GM19467 (cell line): ENCODE measurements around the gene TMEM151B.
"Not testable (repeated sequence)": the region's sequence is repeated elsewhere in the genome, so short reads cannot be mapped to it uniquely, and the experiment has no call there.

Experiments
- ATAC-seq: cut with Tn5 transposase; IDR thresholded peaks from one replicate; pipeline ENCODE4 v1.9.1; 2021; ENCODE audit warnings: mild to moderate bottlenecking, moderate library complexity; ENCODE audit not compliant: unreplicated experiment

TMEM151B gene

DNA sequence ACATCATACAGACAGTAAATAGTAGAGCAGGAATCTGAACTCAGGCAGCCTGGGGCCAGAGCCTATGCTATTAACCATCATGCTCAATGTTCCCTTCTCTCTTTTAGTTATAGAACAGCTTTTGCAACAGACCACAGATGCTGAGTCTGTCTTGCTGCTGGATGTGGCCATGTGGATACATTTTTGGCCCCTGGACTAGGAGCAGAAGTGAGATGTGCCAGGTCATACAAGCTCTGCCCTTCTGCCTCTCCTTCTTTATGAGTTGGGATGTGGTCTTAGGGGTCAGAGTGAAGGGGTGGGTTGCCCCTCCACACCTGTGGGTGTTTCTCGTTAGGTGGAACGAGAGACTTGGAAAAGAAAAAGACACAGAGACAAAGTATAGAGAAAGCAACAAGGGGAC is 57.5 kb downstream of the TMEM151B start:
- no peak for ATAC-seq

DNA sequence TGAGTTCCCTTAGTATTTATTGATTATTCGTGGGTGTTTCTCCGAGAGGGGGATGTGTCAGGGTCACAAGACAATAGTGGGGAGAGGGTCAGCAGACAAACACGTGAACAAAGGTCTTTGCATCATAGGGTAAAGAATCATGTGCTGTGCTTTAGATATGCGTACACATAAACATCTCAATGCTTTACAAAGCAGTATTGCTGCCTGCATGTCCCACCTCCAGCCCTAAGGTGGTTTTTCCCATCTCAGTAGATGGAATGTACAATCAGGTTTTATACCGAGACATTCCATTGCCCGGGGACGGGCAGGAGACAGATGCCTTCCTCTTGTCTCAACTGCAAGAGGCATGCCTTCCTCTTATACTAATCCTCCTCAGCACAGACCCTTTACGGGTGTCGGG is 58.0 kb downstream of the TMEM151B start:
- ATAC-seq = not testable (repeated sequence)

DNA sequence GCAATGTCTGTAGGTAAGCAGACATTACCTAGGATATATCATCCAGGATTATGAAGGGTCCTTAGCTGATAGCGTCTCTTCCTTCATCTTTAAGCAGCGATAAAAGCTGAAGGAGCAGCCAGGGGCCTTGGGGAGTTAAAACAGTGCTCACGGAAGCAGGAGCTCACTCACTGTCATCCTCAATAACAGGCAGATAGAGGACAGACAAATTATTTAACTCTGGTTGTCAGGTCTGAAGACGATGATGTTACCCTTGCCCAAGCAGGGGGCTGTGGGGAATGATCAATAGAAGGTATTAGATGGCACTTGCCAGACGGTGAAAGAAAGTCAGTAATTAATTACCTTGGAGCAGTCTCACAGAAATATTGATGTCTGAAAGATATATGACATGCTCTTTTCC is 59.6 kb downstream of the TMEM151B start:
- no peak for ATAC-seq

GRCh38 chr6:44332585-44332984 is 62.3 kb downstream of the TMEM151B start:
- no peak for ATAC-seq

DNA sequence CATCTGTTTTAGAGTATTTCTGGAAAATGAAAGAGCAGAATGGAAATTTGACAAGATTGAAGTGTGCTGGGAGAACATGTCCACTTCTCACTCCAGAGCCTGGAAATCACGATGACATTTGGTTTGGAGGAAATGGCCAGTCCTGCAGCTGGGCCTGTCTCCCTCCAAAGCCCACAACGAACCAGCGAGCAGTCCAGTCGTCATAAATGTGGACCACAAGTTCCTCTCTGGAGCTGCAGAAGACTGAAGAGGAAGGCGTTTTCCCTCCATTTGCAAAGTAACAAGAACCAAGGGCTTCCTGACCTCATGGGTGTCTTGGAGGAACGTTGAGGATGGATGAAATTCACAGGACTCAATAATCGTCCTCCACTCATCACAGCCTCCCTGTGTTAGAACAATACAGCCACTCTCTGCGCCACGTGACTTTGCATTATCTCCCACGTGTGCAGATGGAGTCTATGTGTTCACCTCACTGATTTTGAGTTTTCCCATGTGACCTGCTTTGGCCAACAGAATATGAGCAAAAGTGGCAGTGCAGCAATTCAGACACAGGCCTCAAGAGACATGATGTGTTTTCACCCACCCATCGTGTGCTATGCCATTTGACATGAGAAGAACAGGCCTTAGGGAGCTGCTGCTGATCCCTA is 63.1 kb downstream of the TMEM151B start:
- ATAC-seq = no peak

GRCh38 chr6:44333942-44334341 is 63.7 kb downstream of the TMEM151B start:
- no peak for ATAC-seq

GRCh38 chr6:44335631-44336030 is 65.4 kb downstream of the TMEM151B start:
- no peak for ATAC-seq

- ATAC-seq = no peak
These were observed 68.2 kb downstream of the TMEM151B start for GRCh38 chr6:44338228-44339122.

GRCh38 chr6:44339301-44339700 is 69.1 kb downstream of the TMEM151B start:
- no peak for ATAC-seq

- no peak for ATAC-seq
These were observed 69.7 kb downstream of the TMEM151B start for GRCh38 chr6:44339763-44340625.

- ATAC-seq = no peak
These were observed 71.0 kb downstream of the TMEM151B start for GRCh38 chr6:44341095-44341890.

DNA sequence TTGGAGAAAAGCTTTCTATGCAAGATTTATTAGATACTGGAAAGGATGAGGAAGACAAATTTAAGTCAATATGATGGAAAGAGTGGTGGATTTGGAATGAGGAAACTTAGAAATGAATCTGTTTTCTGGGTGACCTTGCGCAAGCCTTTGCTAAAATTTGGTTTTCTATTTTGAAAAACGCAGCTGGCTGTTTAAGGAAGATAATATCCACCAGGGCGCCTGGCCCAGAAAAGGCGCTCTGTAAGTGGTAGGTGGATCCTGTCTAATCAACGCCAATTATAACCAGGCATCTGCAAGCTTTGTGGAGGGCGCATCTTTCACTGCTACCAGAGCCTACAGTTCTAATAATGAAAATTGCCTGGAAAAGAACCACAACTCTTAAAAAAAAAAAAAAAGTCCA is 71.8 kb downstream of the TMEM151B start:
- no peak for ATAC-seq

GRCh38 chr6:44342489-44342888 is 72.2 kb downstream of the TMEM151B start, which contains the start of gene SPATS1:
Gene SPATS1 (plus strand): TSS chr6:44342650. CDS start chr6:44343096, 446 bp downstream.
- no peak for ATAC-seq

GRCh38 chr6:44346818-44347217 is 76.6 kb downstream of the TMEM151B start:
- not testable (repeated sequence) for ATAC-seq

DNA sequence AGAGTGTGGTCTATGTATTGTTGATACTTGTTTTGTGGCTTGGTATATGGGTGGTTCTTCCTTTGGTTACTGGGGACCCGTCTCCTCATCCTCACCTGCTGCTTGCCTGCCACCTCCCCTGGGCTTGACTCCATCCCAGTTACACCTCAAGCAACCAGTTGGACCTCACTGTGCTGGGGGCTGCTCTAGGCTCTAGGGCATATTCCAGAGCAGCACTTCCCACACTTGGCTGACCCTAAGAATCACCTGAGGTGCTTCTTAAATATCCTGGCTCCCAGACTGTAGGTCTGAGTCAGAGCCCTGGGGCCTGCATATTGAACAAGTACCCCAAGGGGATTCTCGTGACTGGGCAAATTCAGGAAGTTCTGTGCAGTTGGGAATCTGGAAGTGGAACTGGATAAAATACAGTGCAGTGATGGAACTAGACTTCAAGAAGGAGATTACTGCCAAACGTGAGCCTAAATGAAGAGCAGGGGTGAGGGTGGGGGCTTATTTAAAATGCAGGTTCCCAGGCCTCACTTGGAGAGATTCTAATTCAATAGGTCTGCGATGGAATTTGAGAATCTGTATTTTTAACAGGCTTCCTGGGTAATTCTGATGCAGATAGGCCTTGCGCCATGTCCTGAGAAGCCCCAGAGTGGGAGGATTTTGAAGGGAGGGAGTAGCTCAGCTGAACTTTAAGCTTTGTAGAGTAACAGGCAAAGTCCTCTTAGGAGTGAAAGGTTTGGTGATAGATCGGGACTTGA is 79.8 kb downstream of the TMEM151B start:
- no peak for ATAC-seq

GRCh38 chr6:44350650-44350994 is 80.4 kb downstream of the TMEM151B start:
- not testable (repeated sequence) for ATAC-seq

GRCh38 chr6:44352259-44352658 is 82.0 kb downstream of the TMEM151B start:
- no peak for ATAC-seq

GRCh38 chr6:44353336-44353735 is 83.1 kb downstream of the TMEM151B start:
- no peak for ATAC-seq

DNA sequence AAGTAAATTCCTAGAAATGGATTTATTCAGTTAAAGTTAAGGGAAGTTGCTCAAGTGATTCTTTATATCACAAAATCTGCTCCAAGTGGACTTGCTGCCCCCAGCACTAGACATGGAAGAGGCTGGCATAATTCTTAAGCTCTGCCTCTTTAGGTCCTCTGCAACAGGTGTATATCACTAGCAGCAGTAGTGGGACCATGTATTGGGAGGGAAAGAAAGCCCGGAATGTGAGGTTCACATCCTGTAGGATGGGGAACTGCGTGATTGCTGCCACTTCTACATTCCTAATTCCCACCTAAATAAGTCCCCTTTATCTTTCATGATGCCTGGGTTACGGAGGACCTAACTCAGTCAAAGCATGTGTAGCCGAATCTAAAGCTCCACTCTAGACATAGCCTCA is 85.4 kb downstream of the TMEM151B start:
- no peak for ATAC-seq

- no peak for ATAC-seq
These were observed 86.2 kb downstream of the TMEM151B start for GRCh38 chr6:44356487-44356886.
